ENCODE data around the gene DDAH2.
A peak's percentile ranks its signal among the peaks of the same experiment; 100 is the strongest.

The DDAH2 gene

GRCh38 chr6:31681135-31681671, 47.9 kb downstream of the DDAH2 start:
- no peak for DNase-seq (ENCODE audit: extremely low spot score)
- no peak for TF ChIP-seq FOXA1 (IDR thresholded peaks at IDR 0.05)
- no peak for TF ChIP-seq ARNT (IDR thresholded peaks at IDR 0.05)
- TF ChIP-seq NFRKB (IDR thresholded peaks at IDR 0.05): no peak
- no peak for TF ChIP-seq SP1 (IDR thresholded peaks at IDR 0.05)
- TF ChIP-seq L3MBTL2 (conservative IDR thresholded peaks at IDR 0.05): no peak
- no peak for TF ChIP-seq TARDBP (IDR thresholded peaks at IDR 0.05)
- TF ChIP-seq ZNF384 (IDR thresholded peaks at IDR 0.05): no peak
- TF ChIP-seq LEF1 (IDR thresholded peaks at IDR 0.05; ENCODE audit: borderline replicate concordance): no peak
- no peak for TF ChIP-seq PKNOX1 (IDR thresholded peaks at IDR 0.05)
- no peak for TF ChIP-seq HDGF (IDR thresholded peaks at IDR 0.05; ENCODE audit: borderline replicate concordance)
- TF ChIP-seq CTBP1 (IDR thresholded peaks at IDR 0.05; ENCODE audit: borderline replicate concordance): no peak
- no peak for TF ChIP-seq FOXK2 (IDR thresholded peaks at IDR 0.05)
- TF ChIP-seq ELF4 (IDR thresholded peaks at IDR 0.05): no peak
- TF ChIP-seq SUZ12 (IDR thresholded peaks at IDR 0.05): no peak
- CTCF ChIA-PET: interaction anchor here (1.5 kb wide), 1 partner anchor 88 kb away, joined by 6 read pairs; no protein-coding TSS in a partner anchor
- POLR2A ChIA-PET: interaction anchor here (1.0 kb wide), 1 partner anchor 21 kb away, joined by 3 read pairs; the partner anchor contains the start of gene C6orf47

- peak; percentile 82 for DNase-seq (ENCODE audit: extremely low spot score)
- ChIA-PET POLR2A (interaction anchor here (1.0 kb wide), 1 partner anchor 20 kb away, joined by 3 read pairs; the partner anchor contains the start of gene C6orf47), CTCF (interaction anchor here (0.6 to 1.5 kb wide), 3 partner anchors 57 to 229 kb away, joined by 3 to 6 read pairs (median 5); no protein-coding TSS in a partner anchor)
- TF ChIP-seq ARNT (IDR thresholded peaks at IDR 0.05): no peak
- TF ChIP-seq FOXA1 (IDR thresholded peaks at IDR 0.05): no peak
- no peak for TF ChIP-seq LEF1 (IDR thresholded peaks at IDR 0.05; ENCODE audit: borderline replicate concordance)
- TF ChIP-seq NFRKB (IDR thresholded peaks at IDR 0.05): no peak
- no peak for TF ChIP-seq TARDBP (IDR thresholded peaks at IDR 0.05)
- TF ChIP-seq FOXM1 (IDR thresholded peaks at IDR 0.05; ENCODE audit: borderline replicate concordance): no peak
- no peak for TF ChIP-seq CTBP1 (IDR thresholded peaks at IDR 0.05; ENCODE audit: borderline replicate concordance)
- no peak for TF ChIP-seq SUZ12 (IDR thresholded peaks at IDR 0.05)
- no peak for TF ChIP-seq ZNF384 (IDR thresholded peaks at IDR 0.05)
- TF ChIP-seq BHLHE40 (IDR thresholded peaks at IDR 0.05; ENCODE audit: borderline replicate concordance): no peak
- no peak for TF ChIP-seq FOXK2 (IDR thresholded peaks at IDR 0.05)
- TF ChIP-seq SP1 (IDR thresholded peaks at IDR 0.05): no peak
- TF ChIP-seq ELF4 (IDR thresholded peaks at IDR 0.05): no peak
- TF ChIP-seq L3MBTL2 (conservative IDR thresholded peaks at IDR 0.05): no peak
- no peak for TF ChIP-seq PKNOX1 (IDR thresholded peaks at IDR 0.05)
- no peak for TF ChIP-seq HDGF (IDR thresholded peaks at IDR 0.05; ENCODE audit: borderline replicate concordance)
Observed at GRCh38 chr6:31680226-31681134, 48.6 kb downstream of the DDAH2 start, which contains the start of gene LY6G5C. Gene LY6G5C, minus strand, starts transcription at chr6:31681067. Its CDS starts 694 bp downstream, at chr6:31680373.

GRCh38 chr6:31677955-31678354, 51.1 kb downstream of the DDAH2 start:
- CTCF ChIA-PET: no interaction called here
- no peak for TF ChIP-seq ZNF384 (IDR thresholded peaks at IDR 0.05)
- TF ChIP-seq FOXM1 (IDR thresholded peaks at IDR 0.05; ENCODE audit: borderline replicate concordance): no peak
- no peak for TF ChIP-seq NFRKB (IDR thresholded peaks at IDR 0.05)
- TF ChIP-seq PKNOX1 (IDR thresholded peaks at IDR 0.05): no peak
- TF ChIP-seq FOXA1 (IDR thresholded peaks at IDR 0.05): no peak
- no peak for TF ChIP-seq SUZ12 (IDR thresholded peaks at IDR 0.05)
- no peak for TF ChIP-seq FOXK2 (IDR thresholded peaks at IDR 0.05)
- POLR2A ChIA-PET: interaction anchor here (0.7 to 1.8 kb wide), 3 partner anchors 17 to 152 kb away, joined by 3 to 5 read pairs (median 3); partner anchors contain the start of genes C6orf47 and MSH5
- no peak for DNase-seq (ENCODE audit: extremely low spot score)
